ENCODE data around the gene IGFN1.

The IGFN1 gene

GRCh38 chr1:201216395-201217085 is 25.9 kb downstream of the IGFN1 start:
- Histone ChIP-seq H3K4me1 (ENCODE audit: control insufficient read depth, insufficient read depth, low read length) (no peaks in the 10 kb centered on the region), H3K9ac (ENCODE audit: low read length) (no peak overlapping the region), H3K27me3 (ENCODE audit: control insufficient read depth, insufficient read depth, low read length) (peaks cover 2% of the 10 kb centered on the region), H3K27ac (ENCODE audit: low read depth, low read length) (no peak overlapping the region), H3K36me3 (ENCODE audit: control insufficient read depth, insufficient read depth, low read length) (no peaks in the 10 kb centered on the region), H3K4me3 (ENCODE audit: low read length) (no peak overlapping the region)

- Histone ChIP-seq H3K27ac (ENCODE audit: low read depth, low read length) (no peak overlapping the region), H3K27me3 (ENCODE audit: control insufficient read depth, insufficient read depth, low read length) (peaks cover 2% of the 10 kb centered on the region), H3K36me3 (ENCODE audit: control insufficient read depth, insufficient read depth, low read length) (no peaks in the 10 kb centered on the region), H3K4me3 (ENCODE audit: low read length) (no peak overlapping the region), H3K9ac (ENCODE audit: low read length) (no peak overlapping the region), H3K4me1 (ENCODE audit: control insufficient read depth, insufficient read depth, low read length) (no peaks in the 10 kb centered on the region)
These were observed 26.5 kb downstream of the IGFN1 start for GRCh38 chr1:201217146-201217545.

- no peak overlapping the region for H3K4me3 ChIP-seq (ENCODE audit: low read length)
- H3K36me3 ChIP-seq (ENCODE audit: control insufficient read depth, insufficient read depth, low read length): no peaks in the 10 kb centered on the region
- no peak overlapping the region for H3K27ac ChIP-seq (ENCODE audit: low read depth, low read length)
- H3K9ac ChIP-seq (ENCODE audit: low read length): no peak overlapping the region
- peaks cover 2% of the 10 kb centered on the region for H3K27me3 ChIP-seq (ENCODE audit: control insufficient read depth, insufficient read depth, low read length)
- H3K4me1 ChIP-seq (ENCODE audit: control insufficient read depth, insufficient read depth, low read length): no peaks in the 10 kb centered on the region
These were observed 27.2 kb downstream of the IGFN1 start for GRCh38 chr1:201217851-201218250.

- Histone ChIP-seq H3K9ac (ENCODE audit: low read length) (no peak overlapping the region), H3K27ac (ENCODE audit: low read depth, low read length) (no peak overlapping the region), H3K36me3 (ENCODE audit: control insufficient read depth, insufficient read depth, low read length) (no peaks in the 10 kb centered on the region)
These were observed 27.8 kb downstream of the IGFN1 start for GRCh38 chr1:201218409-201218808.

GRCh38 chr1:201219481-201220387 is 29.1 kb downstream of the IGFN1 start:
- no peaks in the 10 kb centered on the region for H3K4me1 ChIP-seq (ENCODE audit: control insufficient read depth, insufficient read depth, low read length)
- H3K27ac ChIP-seq (ENCODE audit: low read depth, low read length): no peak overlapping the region
- H3K36me3 ChIP-seq (ENCODE audit: control insufficient read depth, insufficient read depth, low read length): no peaks in the 10 kb centered on the region
- H3K4me3 ChIP-seq (ENCODE audit: low read length): no peak overlapping the region
- H3K9ac ChIP-seq (ENCODE audit: low read length): no peak overlapping the region
- no peaks in the 10 kb centered on the region for H3K27me3 ChIP-seq (ENCODE audit: control insufficient read depth, insufficient read depth, low read length)

More at GRCh38 chr1:201218409-201218808, 27.8 kb downstream of the IGFN1 start:
- no peaks in the 10 kb centered on the region for H3K27me3 ChIP-seq (ENCODE audit: control insufficient read depth, insufficient read depth, low read length)
- no peaks in the 10 kb centered on the region for H3K4me1 ChIP-seq (ENCODE audit: control insufficient read depth, insufficient read depth, low read length)
- no peak overlapping the region for H3K4me3 ChIP-seq (ENCODE audit: low read length)

GRCh38 chr1:201220388-201220715 is 29.7 kb downstream of the IGFN1 start:
- no peak overlapping the region for H3K27ac ChIP-seq (ENCODE audit: low read depth, low read length)
- H3K9ac ChIP-seq (ENCODE audit: low read length): no peak overlapping the region
- H3K27me3 ChIP-seq (ENCODE audit: control insufficient read depth, insufficient read depth, low read length): no peaks in the 10 kb centered on the region
- H3K36me3 ChIP-seq (ENCODE audit: control insufficient read depth, insufficient read depth, low read length): no peaks in the 10 kb centered on the region
- no peaks in the 10 kb centered on the region for H3K4me1 ChIP-seq (ENCODE audit: control insufficient read depth, insufficient read depth, low read length)
- H3K4me3 ChIP-seq (ENCODE audit: low read length): no peak overlapping the region

- Histone ChIP-seq H3K27me3 (ENCODE audit: control insufficient read depth, insufficient read depth, low read length) (no peaks in the 10 kb centered on the region), H3K36me3 (ENCODE audit: control insufficient read depth, insufficient read depth, low read length) (no peaks in the 10 kb centered on the region), H3K9ac (ENCODE audit: low read length) (no peak overlapping the region), H3K27ac (ENCODE audit: low read depth, low read length) (no peak overlapping the region), H3K4me1 (ENCODE audit: control insufficient read depth, insufficient read depth, low read length) (no peaks in the 10 kb centered on the region), H3K4me3 (ENCODE audit: low read length) (no peak overlapping the region)
These were observed 30.7 kb downstream of the IGFN1 start for GRCh38 chr1:201221201-201221846.

GRCh38 chr1:201222125-201222524 is 31.5 kb downstream of the IGFN1 start:
- Histone ChIP-seq H3K4me3 (ENCODE audit: low read length) (no peak overlapping the region), H3K36me3 (ENCODE audit: control insufficient read depth, insufficient read depth, low read length) (no peaks in the 10 kb centered on the region), H3K9ac (ENCODE audit: low read length) (no peak overlapping the region), H3K27ac (ENCODE audit: low read depth, low read length) (no peak overlapping the region), H3K4me1 (ENCODE audit: control insufficient read depth, insufficient read depth, low read length) (no peaks in the 10 kb centered on the region), H3K27me3 (ENCODE audit: control insufficient read depth, insufficient read depth, low read length) (no peaks in the 10 kb centered on the region)

- Histone ChIP-seq H3K27me3 (ENCODE audit: control insufficient read depth, insufficient read depth, low read length) (no peaks in the 10 kb centered on the region), H3K9ac (ENCODE audit: low read length) (no peak overlapping the region), H3K27ac (ENCODE audit: low read depth, low read length) (no peak overlapping the region), H3K4me1 (ENCODE audit: control insufficient read depth, insufficient read depth, low read length) (no peaks in the 10 kb centered on the region), H3K4me3 (ENCODE audit: low read length) (no peak overlapping the region), H3K36me3 (ENCODE audit: control insufficient read depth, insufficient read depth, low read length) (no peaks in the 10 kb centered on the region)
These were observed 33.4 kb downstream of the IGFN1 start for GRCh38 chr1:201223852-201224665.

GRCh38 chr1:201224666-201225370 is 34.2 kb downstream of the IGFN1 start:
- Histone ChIP-seq H3K27ac (ENCODE audit: low read depth, low read length) (no peak overlapping the region), H3K4me3 (ENCODE audit: low read length) (no peak overlapping the region), H3K4me1 (ENCODE audit: control insufficient read depth, insufficient read depth, low read length) (no peaks in the 10 kb centered on the region), H3K9ac (ENCODE audit: low read length) (no peak overlapping the region), H3K36me3 (ENCODE audit: control insufficient read depth, insufficient read depth, low read length) (no peaks in the 10 kb centered on the region), H3K27me3 (ENCODE audit: control insufficient read depth, insufficient read depth, low read length) (no peaks in the 10 kb centered on the region)

- no peak overlapping the region for H3K4me3 ChIP-seq (ENCODE audit: low read length)
- no peak overlapping the region for H3K9ac ChIP-seq (ENCODE audit: low read length)
- no peaks in the 10 kb centered on the region for H3K4me1 ChIP-seq (ENCODE audit: control insufficient read depth, insufficient read depth, low read length)
- H3K36me3 ChIP-seq (ENCODE audit: control insufficient read depth, insufficient read depth, low read length): no peaks in the 10 kb centered on the region
- H3K27me3 ChIP-seq (ENCODE audit: control insufficient read depth, insufficient read depth, low read length): no peaks in the 10 kb centered on the region
- no peak overlapping the region for H3K27ac ChIP-seq (ENCODE audit: low read depth, low read length)
These were observed 35.5 kb downstream of the IGFN1 start for GRCh38 chr1:201226178-201226514.

Data from rectal smooth muscle tissue (tissue), 1 donor.